MM.1S (cell line): ENCODE data around the gene CCDC117.

ENCODE experiments used
- CTCF ChIP-seq: fragments of 300-600 bp; sonication (generic); IDR thresholded peaks from 2 replicates; pipeline ENCODE4 v1.5.1; 2016; ENCODE audit warnings: antibody characterized with exemption, low read length, mixed read lengths
- EZH2 ChIP-seq: fragments of 300-600 bp; sonication (generic); optimal IDR thresholded peaks from 2 replicates; pipeline ENCODE3; 2017; ENCODE audit warnings: low read depth, mild to moderate bottlenecking, antibody characterized with exemption, low read length, mixed read lengths
- EZH2phosphoT487 ChIP-seq: fragments of 300-600 bp; sonication (generic); IDR thresholded peaks from 2 replicates; pipeline ENCODE4 v1.6.1; 2018; ENCODE audit warnings: antibody characterized with exemption, low read length

- TF ChIP-seq CTCF, result no peak
- no peak for TF ChIP-seq EZH2phosphoT487
- no peak for TF ChIP-seq EZH2
Observed at GRCh38 chr22:28813772-28814518, 41.5 kb downstream of the CCDC117 start.
